Measurements from ENCODE around the gene ELMO1.

DNA sequence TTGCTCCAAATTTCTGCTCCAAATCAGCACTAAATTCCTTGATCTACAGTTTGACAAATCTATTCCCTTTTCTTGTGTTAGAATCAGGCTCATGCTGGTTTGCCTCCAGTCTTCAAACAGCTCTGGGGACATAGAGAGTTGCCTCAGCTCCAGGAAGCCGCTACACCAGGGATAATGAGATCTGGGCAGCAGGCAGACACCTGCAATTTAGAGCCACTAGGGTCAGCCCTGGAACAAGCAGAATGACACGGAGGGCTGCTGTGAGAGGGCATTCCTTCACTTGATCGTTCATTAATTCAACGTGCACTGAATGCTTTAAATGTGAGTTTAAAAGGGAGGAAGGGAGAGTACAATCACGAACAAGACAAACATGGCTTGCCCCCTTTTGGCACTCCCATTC lies 3.7 kb upstream of the ELMO1 start:
- TF ChIP-seq RBBP5 (conservative IDR thresholded peaks at IDR 0.05) (no peak), BRCA1 (IDR thresholded peaks at IDR 0.05; ENCODE audit: low read depth, low read length) (no peak), SUZ12 (IDR thresholded peaks at IDR 0.05; ENCODE audit: unreplicated experiment) (no peak), BHLHE40 (IDR thresholded peaks at IDR 0.05; ENCODE audit: borderline replicate concordance in 1 of 2, low read depth in 2 of 2, low read length in 1 of 2) (no peak), CBFB (IDR thresholded peaks at IDR 0.05; ENCODE audit: low read depth) (no peak), ZNF207 (IDR thresholded peaks at IDR 0.05; ENCODE audit: borderline replicate concordance) (no peak), POLR2A (IDR thresholded peaks at IDR 0.05; ENCODE audit: low read depth, low read length) (no peak), EZH2 (IDR thresholded peaks at IDR 0.05; ENCODE audit: borderline replicate concordance, control insufficient read depth, low read depth, low read length) (no peak), JUNB (IDR thresholded peaks at IDR 0.05) (no peak), MEF2A (IDR thresholded peaks at IDR 0.05; ENCODE audit: insufficient read depth, low read depth, low read length) (no peak), ZNF274 (IDR thresholded peaks at IDR 0.05; ENCODE audit: insufficient read depth, insufficient read length) (no peak)
- TF ChIP-seq, protein P1, sequence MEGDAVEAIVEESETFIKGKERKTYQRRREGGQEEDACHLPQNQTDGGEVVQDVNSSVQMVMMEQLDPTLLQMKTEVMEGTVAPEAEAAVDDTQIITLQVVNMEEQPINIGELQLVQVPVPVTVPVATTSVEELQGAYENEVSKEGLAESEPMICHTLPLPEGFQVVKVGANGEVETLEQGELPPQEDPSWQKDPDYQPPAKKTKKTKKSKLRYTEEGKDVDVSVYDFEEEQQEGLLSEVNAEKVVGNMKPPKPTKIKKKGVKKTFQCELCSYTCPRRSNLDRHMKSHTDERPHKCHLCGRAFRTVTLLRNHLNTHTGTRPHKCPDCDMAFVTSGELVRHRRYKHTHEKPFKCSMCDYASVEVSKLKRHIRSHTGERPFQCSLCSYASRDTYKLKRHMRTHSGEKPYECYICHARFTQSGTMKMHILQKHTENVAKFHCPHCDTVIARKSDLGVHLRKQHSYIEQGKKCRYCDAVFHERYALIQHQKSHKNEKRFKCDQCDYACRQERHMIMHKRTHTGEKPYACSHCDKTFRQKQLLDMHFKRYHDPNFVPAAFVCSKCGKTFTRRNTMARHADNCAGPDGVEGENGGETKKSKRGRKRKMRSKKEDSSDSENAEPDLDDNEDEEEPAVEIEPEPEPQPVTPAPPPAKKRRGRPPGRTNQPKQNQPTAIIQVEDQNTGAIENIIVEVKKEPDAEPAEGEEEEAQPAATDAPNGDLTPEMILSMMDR (IDR thresholded peaks at IDR 0.05 in 2 of 3, conservative IDR thresholded peaks at IDR 0.05 in 1 of 3; ENCODE audit: control insufficient read depth in 2 of 3, extremely low read depth in 1 of 3, insufficient read depth in 1 of 3, low read depth in 3 of 3, low read length in 3 of 3), result no peak

Measured in GM12878 (cell line).